Right atrium auricular region (tissue), 2 donors: ENCODE results near the gene OR52I1. TPM values are rescaled to one million over a fixed set of nuclear protein-coding genes. Genes with fewer than 3 reads are reported as not detected.
A peak's percentile ranks its signal among the peaks of the same experiment; 100 is the strongest.

Experiments
- DNase-seq: peaks from one replicate; pipeline ENCODE4 v3.0.0-alpha.2; 2019; ENCODE audit warnings: low spot score
- H3K27ac ChIP-seq, 2 donors: fragments of 200-600 bp; sonication (generic); 1 replicate in 1 of 2; 2 replicates in 1 of 2; pipeline ENCODE4 v1.5.1; 2016 to 2019
- H3K27me3 ChIP-seq, 2 donors: fragments of 200-600 bp; sonication (generic); one replicate each; pipeline versions ENCODE4 v1.5.1 to v1.6.0; 2017 to 2019
- H3K36me3 ChIP-seq: fragments of 200-600 bp; sonication (generic); one replicate; pipeline ENCODE4 v1.5.1; 2016
- H3K4me1 ChIP-seq, 2 donors: fragments of 200-600 bp; sonication (generic); one replicate each; pipeline versions ENCODE4 v1.5.1 to v1.6.0; 2017 to 2019
- H3K4me3 ChIP-seq, 2 donors: fragments of 200-600 bp; sonication (generic); 1 replicate in 1 of 2; 2 replicates in 1 of 2; pipeline ENCODE4 v1.5.1; 2017 to 2019; ENCODE audit warnings: mild to moderate bottlenecking in 1 of 2, moderate library complexity in 1 of 2
- H3K9me3 ChIP-seq, 2 donors: fragments of 200-600 bp; sonication (generic); one replicate each; pipeline ENCODE4 v1.5.1; 2019
- total RNA-seq, 2 donors: library from RNA; depleted of rRNA; stranded (reverse); fragments of >200 nt; gene quantifications; one replicate each; pipeline ENCODE4 v1.1.0, GENCODE V29; 2016
- TF ChIP-seq, protein P1 (sequence below), 2 donors: fragments of 200-600 bp; sonication (generic); IDR thresholded peaks; one replicate each; pipeline ENCODE4 v1.5.1; 2019; ENCODE audit warnings: antibody characterized with exemption in 2 of 2

OR52I1 gene
- total RNA-seq, 2 donors from 2014 or later = not detected

DNA sequence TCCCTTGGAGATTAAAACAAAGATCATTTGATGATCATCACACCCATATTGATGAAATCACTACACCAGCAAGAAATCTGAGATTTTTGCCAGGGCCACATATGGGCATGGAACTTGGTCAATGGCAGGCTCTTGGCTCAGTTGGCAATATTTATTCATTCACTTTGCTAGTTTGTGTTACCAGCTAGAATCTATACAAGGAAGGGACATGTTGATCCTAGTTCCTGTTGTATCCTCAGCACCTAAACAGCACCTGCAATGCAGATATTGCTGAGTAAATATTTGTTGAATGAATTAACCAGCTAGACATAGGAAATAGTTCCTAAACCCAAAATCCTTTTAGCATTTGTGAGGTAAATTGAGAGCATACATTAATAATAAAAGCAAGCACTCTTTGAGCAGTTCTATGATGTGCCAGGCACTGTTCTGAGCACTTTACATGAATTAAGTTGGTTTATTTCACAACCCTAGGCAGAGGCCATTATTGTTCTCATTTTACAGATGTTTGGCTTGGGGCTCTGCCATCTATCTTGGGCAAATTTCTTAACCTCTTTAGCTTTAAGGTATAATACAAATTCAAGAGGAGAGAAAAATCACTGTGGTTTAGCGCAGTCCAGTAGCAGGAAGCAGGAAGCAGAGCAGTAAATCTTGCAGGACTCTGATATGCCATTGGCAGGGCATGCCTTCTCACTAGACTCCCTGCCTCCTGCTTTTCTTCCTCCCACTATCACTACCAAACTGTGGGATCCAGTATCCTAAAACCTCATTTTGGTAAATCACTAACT, 12.6 kb downstream of the OR52I1 start:
- DNase-seq = no peak
- H3K4me1 ChIP-seq = peaks cover 0 to 18% of the 10 kb centered on the region in 2 donors
- no peak overlapping the region for H3K27ac ChIP-seq
- peak overlapping the region in 1 of 2 donors; percentile 70 for H3K4me3 ChIP-seq
- H3K9me3 ChIP-seq = no peaks in the 10 kb centered on the region
- peaks cover 27% of the 10 kb centered on the region for H3K36me3 ChIP-seq
- TF ChIP-seq, protein P1, sequence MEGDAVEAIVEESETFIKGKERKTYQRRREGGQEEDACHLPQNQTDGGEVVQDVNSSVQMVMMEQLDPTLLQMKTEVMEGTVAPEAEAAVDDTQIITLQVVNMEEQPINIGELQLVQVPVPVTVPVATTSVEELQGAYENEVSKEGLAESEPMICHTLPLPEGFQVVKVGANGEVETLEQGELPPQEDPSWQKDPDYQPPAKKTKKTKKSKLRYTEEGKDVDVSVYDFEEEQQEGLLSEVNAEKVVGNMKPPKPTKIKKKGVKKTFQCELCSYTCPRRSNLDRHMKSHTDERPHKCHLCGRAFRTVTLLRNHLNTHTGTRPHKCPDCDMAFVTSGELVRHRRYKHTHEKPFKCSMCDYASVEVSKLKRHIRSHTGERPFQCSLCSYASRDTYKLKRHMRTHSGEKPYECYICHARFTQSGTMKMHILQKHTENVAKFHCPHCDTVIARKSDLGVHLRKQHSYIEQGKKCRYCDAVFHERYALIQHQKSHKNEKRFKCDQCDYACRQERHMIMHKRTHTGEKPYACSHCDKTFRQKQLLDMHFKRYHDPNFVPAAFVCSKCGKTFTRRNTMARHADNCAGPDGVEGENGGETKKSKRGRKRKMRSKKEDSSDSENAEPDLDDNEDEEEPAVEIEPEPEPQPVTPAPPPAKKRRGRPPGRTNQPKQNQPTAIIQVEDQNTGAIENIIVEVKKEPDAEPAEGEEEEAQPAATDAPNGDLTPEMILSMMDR (IDR thresholded peaks at IDR 0.05) = no peak
- no peaks in the 10 kb centered on the region for H3K27me3 ChIP-seq

DNA sequence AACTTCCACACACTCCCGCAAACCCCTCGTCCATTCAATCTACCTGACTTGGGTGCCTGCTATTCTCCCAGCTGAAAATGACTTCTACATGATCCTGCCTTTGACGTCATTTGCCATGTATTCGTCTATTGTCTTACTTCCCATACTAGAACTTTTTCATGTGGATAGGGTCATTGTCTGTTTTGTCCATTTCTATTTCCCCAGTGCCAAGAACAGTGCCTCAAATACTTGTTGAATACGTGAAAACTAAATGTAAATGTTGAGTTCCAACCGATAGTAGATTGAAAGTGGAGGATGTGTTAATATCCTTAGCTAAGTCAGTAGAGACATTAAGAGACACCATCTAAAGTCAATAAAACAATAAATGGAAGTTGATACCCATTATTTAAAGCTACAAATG, 13.3 kb downstream of the OR52I1 start:
- DNase-seq = no peak
- Histone ChIP-seq H3K4me3 (peak overlapping the region; percentile 57 to 70), H3K27me3 (no peaks in the 10 kb centered on the region), H3K36me3 (peaks cover 20% of the 10 kb centered on the region), H3K27ac (peak overlapping the region; percentile 85 to 93), H3K4me1 (peaks cover 0 to 18% of the 10 kb centered on the region in 2 donors), H3K9me3 (no peaks in the 10 kb centered on the region)
- TF ChIP-seq, protein P1 (IDR thresholded peaks at IDR 0.05) = no peak

DNA sequence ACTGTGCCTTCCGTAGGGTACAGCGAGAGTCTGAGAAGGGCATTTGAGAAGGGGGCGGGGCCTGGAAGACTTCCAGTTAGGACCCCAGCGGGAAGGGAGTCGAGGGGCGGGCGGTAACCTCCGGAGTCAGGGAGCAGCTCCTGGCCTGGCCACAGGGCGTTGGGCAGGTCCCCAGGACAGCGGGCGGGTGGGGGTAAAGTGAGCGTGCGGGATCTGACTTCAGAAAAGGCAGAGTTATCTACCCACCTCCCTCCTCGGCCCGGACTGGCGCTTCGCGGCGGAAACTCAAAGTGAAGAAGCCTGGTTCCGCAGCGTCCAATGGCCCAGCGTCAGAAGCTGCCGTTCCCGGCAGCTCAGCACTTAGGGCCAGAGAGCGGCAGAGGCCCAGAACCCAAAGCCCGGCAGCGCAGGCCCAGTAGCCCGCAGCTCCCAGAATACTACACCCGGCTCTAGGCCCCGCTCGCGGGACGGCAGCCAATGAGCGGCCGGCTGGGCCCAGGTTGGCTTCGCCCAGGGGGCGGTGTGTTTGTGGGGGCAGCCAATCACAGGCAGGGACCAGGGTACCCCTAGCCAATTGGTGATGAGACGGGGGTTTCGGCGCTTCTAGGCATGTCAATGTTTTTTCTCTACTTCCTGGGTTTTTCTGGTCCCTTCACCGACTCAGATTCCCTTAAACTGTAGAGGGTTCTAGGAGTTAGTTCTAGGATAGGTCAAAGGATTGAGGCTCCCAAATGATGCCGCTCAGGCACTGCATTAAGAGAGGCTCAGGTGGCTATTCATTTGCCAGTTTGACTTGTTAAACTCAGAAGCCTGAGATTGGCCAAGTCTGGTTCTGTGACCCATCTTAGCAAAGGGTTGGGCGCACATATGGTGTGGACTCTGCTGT, 14.2 kb downstream of the OR52I1 start, which contains the start of gene TRIM68:
Gene TRIM68 (minus strand): TSS at position 451 of the 886 bp plus-strand sequence. CDS start 2,727 bp downstream, outside the sequence.
- Histone ChIP-seq H3K9me3 (no peaks in the 10 kb centered on the region), H3K27me3 (no peaks in the 10 kb centered on the region), H3K27ac (peak within 1 kb of the TSS; percentile 85 to 93), H3K4me1 (peaks cover 0 to 18% of the 10 kb centered on the region in 2 donors), H3K36me3 (peaks cover 11% of the 10 kb centered on the region), H3K4me3 (peak within 1 kb of the TSS; percentile 57 to 70)
- DNase-seq = peak; percentile 98
- TF ChIP-seq, protein P1 (IDR thresholded peaks at IDR 0.05) = no peak

DNA sequence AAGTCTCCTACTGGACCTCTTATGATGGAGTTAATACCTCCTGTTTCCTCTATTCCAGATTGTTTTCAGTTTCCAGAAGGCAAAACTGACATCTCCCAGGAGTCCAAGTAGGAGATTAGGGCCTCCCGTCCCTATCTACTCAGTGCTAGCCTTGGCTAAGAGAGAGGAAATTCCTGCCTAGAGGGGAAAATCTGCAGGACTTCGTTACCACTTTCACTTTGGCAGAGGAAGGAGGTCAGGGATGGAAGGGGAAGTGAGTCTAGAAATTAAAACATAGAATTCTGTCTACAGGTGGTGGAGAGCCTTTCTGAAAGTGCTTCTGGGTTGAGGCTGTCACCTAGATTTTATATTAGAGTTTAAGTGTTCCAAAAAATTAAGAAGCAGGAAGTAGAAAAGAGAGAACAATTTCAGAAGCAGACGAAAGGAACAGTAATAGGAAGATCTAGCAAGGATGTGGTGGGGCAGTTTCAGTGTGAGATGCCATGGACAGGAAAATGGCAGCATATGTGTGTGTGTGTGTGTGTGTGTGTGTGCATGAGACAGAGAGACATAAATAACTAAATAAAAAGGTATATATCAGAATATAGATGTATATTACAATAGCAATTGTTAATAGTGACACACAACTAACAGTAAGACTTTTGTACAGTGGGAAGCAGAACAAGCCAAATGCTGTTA, 16.6 kb downstream of the OR52I1 start:
- Histone ChIP-seq H3K27ac (peak overlapping the region; percentile 13 to 56), H3K36me3 (no peaks in the 10 kb centered on the region), H3K27me3 (no peaks in the 10 kb centered on the region), H3K4me3 (peak overlapping the region in 1 of 2 donors; percentile 21), H3K9me3 (no peaks in the 10 kb centered on the region), H3K4me1 (peaks cover 0 to 18% of the 10 kb centered on the region in 2 donors)
- TF ChIP-seq, protein P1 (IDR thresholded peaks at IDR 0.05) = no peak
- DNase-seq = no peak

DNA sequence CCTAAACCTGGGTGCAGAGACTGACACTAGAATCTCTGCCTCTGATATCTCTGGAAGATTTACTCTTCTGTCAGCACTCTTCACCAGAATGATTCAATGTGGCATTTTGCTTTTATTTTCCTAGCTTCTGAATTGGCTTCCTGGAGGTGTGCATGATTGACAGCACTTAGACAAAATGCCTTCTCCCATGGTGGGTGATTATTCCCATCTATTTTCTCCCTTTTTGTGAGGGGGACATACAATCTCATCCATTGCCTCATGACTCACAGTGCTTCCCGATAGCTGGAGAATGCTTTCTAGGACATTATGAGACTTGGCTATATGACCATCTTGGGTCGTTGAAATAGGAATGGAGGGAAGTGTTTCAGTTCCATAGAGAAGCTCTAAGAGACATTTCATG, 18.1 kb downstream of the OR52I1 start:
- H3K36me3 ChIP-seq = no peaks in the 10 kb centered on the region
- H3K4me1 ChIP-seq = peaks cover 0 to 10% of the 10 kb centered on the region in 2 donors
- no peaks in the 10 kb centered on the region for H3K27me3 ChIP-seq
- H3K27ac ChIP-seq = no peak overlapping the region
- TF ChIP-seq, protein P1 (IDR thresholded peaks at IDR 0.05) = no peak
- no peak overlapping the region for H3K4me3 ChIP-seq
- H3K9me3 ChIP-seq = no peaks in the 10 kb centered on the region
- DNase-seq = no peak
